H54 (cell line): ENCODE measurements around the gene COX4I1.
A peak's percentile ranks its signal among the peaks of the same experiment; 100 is the strongest.

ENCODE experiments used
- DNase-seq: peaks from one replicate; pipeline ENCODE4 v3.0.0; 2011; ENCODE audit warnings: low spot score, mixed read lengths; ENCODE audit not compliant: insufficient read length
- FAIRE-seq: peaks from 3 replicates; lab custom pipeline; 2011; peaks lifted over from hg19 to GRCh38; lab: Jason Lieb, UNC
- POLR2A ChIP-seq: IDR thresholded peaks from 2 replicates; pipeline ENCODE4 v1.6.1; 2011; ENCODE audit warnings: low read depth, mild to moderate bottlenecking, low read length

COX4I1 gene

DNA sequence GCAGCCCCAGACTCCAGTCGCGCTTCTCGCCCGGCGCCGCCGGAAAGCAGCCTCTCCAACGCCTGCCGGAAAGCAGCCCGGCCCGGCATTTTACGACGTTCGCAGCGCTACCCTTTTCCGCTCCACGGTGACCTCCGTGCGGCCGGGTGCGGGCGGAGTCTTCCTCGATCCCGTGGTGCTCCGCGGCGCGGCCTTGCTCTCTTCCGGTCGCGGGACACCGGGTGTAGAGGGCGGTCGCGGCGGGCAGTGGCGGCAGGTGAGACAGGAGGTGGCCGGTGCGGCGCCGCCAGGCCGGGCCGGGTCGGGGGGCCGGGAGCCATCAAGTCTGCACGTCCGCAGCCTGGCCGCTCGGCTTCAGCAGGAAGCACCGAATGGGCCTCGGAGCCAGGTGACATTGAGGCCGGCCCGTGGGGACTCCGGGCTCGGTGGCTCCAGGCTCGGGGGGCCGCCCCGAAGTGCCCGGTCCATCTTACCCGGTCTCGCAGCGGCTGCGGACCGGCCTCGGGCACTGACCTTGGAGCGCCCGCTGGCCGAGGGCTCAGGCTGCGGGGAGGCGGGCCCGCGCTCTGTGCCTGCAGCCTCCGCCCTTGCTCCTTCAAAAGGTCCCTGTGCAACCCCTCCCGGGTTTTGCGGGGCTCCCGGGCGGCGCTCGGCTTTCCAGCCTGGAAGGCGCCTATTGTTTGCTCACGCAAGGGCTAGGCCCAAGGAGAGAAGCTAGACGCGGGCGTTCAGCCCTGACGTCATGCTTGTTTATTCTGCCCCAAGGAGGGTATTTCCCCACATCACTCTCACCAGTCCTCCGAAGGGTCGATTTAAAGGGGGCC is at the start of gene COX4I1, which contains the start of gene EMC8:
Gene COX4I1, plus strand, starts transcription at position 199 of the 824 bp plus-strand sequence. CDS start 1,511 bp downstream, outside the sequence.
Gene EMC8, minus strand, starts transcription at position 48 of the 824 bp plus-strand sequence. CDS start 249 bp downstream, outside the sequence.
- DNase-seq (peak; percentile 88), FAIRE-seq (no peak)
- TF ChIP-seq POLR2A, result peak; percentile 89

GRCh38 chr16:85749771-85750145 is 49.7 kb upstream of the COX4I1 start:
- DNase-seq, result no peak
- no peak for TF ChIP-seq POLR2A
- no peak for FAIRE-seq

- TF ChIP-seq POLR2A, result no peak
- FAIRE-seq (no peak), DNase-seq (no peak)
Observed at GRCh38 chr16:85750146-85750826, 49.2 kb upstream of the COX4I1 start.

GRCh38 chr16:85750827-85751697 is 48.4 kb upstream of the COX4I1 start, which contains the start of gene C16orf74:
TSS of gene C16orf74 (minus strand) at chr16:85751096. CDS start at chr16:85735217, 15,879 bp downstream.
- DNase-seq (peak; percentile 82), FAIRE-seq (no peak)
- 0 out of 2 replicates have a peak, but pooled peaks have one; percentile 27 for TF ChIP-seq POLR2A

GRCh38 chr16:85751698-85752501 is 47.6 kb upstream of the COX4I1 start:
- FAIRE-seq (no peak), DNase-seq (no peak)
- no peak for TF ChIP-seq POLR2A

DNA sequence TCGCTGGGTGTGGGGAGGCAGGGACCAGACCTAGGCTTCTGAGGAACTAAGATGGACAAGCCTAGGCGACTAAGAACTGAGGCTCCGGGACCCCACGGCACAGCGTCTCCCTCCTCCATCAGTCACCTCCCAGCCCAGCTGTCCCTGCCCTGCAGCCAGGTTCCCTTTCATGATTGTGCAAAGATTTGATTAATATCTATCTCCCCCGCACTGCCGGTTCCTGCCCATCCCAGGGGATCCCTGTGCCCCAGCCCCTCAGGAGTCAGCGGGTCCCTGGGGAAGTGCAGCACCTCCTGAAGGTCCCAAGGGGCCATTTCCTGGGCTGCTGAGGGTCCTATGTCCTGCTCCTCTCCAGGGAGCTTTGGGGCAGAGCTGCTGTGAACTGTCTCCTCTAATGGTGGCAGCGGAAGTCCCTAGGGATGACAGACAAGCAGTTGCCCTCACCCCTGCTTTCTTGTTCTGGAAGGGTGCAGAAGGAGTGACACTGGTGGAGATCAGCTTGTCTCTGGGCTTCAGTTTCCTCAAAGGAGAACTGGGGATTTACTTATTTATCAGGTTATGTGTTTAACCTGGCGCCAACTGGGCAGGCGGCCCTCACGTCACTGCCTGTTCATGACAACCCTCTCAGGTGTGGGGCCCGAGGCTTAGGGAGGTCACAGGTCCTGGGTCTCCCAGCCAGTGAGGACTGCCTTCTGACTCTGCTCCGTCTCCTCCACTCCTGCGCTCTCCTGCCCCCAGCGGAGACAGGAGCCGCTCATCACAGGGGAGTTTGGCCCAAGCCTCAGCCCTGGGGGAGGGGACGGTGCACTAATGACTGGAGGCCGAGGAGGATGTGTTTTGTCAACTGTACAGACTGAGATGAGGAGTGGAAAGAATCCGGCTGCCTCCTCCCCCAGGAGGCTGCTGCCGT is 46.7 kb upstream of the COX4I1 start:
- TF ChIP-seq POLR2A, result no peak
- DNase-seq, result no peak
- FAIRE-seq, result no peak

DNA sequence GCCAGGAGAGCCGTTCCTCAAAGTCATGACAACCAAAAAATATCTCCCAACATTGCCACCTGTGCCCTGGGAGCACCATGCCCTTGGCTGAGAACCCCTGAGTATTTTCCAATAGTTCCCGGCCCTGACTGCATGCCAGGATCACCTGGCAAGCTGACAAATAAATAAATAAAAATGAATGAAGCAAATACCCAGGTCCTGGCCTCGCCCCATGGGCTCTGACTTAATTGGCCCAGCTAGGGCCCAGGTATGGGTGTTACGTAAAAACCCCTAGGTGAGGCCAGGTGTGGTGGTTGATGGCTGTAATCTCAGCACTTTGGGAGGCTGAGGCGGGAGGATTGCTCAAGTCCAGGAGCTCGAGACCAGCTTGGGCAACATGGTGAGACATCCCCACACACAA is 45.9 kb upstream of the COX4I1 start:
- no peak for FAIRE-seq

GRCh38 chr16:85753976-85754375 is 45.5 kb upstream of the COX4I1 start:
- no peak for FAIRE-seq
- no peak for TF ChIP-seq POLR2A
- no peak for DNase-seq

More for the DNA sequence above, 45.9 kb upstream of the COX4I1 start:
- no peak for TF ChIP-seq POLR2A
- DNase-seq, result no peak

GRCh38 chr16:85754413-85754812 is 45.1 kb upstream of the COX4I1 start:
- no peak for DNase-seq

DNA sequence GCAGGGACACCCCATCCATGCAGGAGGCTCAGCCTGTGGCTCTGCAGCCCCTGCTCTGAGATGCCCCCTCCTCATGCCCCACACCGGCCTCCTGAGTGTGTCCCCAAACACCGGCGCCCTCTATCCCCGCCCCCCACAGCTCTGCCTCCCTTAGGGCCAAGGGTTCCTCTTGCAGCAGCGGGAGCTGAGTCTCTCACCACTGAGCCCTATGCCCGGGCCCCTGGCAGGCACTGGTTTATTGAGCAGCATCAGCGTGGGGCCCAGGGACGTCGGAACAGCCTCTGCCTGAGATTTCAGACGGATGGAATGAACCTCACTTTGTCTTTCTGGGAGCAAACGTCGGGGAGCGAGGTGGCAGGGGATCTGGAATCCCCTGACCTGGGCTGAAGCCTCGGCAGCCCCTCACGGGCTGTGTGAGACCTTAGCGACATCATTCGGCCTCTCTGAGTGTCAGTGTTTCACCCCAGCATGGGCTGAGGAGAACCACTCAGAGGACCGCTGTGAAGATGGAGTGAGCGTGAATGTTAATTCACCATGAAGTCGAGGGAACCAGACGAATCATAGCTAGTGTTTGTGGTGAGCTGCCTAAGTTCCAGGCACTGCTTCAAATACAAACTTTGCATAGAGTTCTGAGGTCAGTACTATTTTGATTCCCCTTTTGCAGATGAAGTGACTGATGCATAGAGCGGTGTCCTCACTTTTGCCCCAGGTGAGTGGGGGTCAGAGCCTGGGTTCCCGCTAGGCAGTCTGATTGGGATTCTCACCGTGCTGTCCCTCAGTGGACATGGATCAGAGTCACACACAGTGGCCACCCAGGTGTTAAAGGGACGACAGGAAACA is 43.3 kb upstream of the COX4I1 start:
- FAIRE-seq (no peak), DNase-seq (no peak)
- no peak for TF ChIP-seq POLR2A

More at GRCh38 chr16:85754413-85754812, 45.1 kb upstream of the COX4I1 start:
- no peak for FAIRE-seq
- TF ChIP-seq POLR2A, result no peak

GRCh38 chr16:85757341-85757822 is 42.1 kb upstream of the COX4I1 start:
- no peak for TF ChIP-seq POLR2A
- no peak for FAIRE-seq
- no peak for DNase-seq
